ENCODE data around the gene SCMH1.

GRCh38 chr1:41169799-41170180 is 72.3 kb downstream of the SCMH1 start:
- TF ChIP-seq CTCF (IDR thresholded peaks at IDR 0.05) (no peak), POLR2A (IDR thresholded peaks at IDR 0.05) (no peak)

Data from uterus (tissue), 2 donors.